CD8-positive, alpha-beta memory T cell (primary cell): Measurements from ENCODE around the gene GPR171. TPM values are rescaled to one million over a fixed set of nuclear protein-coding genes. Genes with fewer than 3 reads are reported as not detected.
A peak's percentile ranks its signal among the peaks of the same experiment; 100 is the strongest.

Experiments
- CTCF ChIA-PET: fragments of 350-600 bp; sonication (Branson Sonifier 250); formaldehyde crosslinking; loops from one replicate; lab custom pipeline; 2021; ENCODE audit warnings: antibody characterized with exemption; lab: Charles Lee
- POLR2A ChIA-PET: fragments of 350-600 bp; sonication (Branson Sonifier 250); formaldehyde crosslinking; loops from one replicate; lab custom pipeline; 2021; ENCODE audit warnings: antibody characterized with exemption; lab: Charles Lee
- DNase-seq, 5 donors: peaks; one replicate each; pipeline versions ENCODE4 v3.0.0 to v3.0.0-alpha.2; 2020 to 2022; ENCODE audit warnings: mixed read lengths in 1 of 5
- H3K27ac ChIP-seq: one replicate; pipeline ENCODE4 v1.7.0; 2013; ENCODE audit warnings: low read depth, mild to moderate bottlenecking, low read length, moderate library complexity
- H3K27me3 ChIP-seq: 2 replicates; pipeline ENCODE4 v1.7.0; 2013; ENCODE audit warnings: low read length, mild to moderate bottlenecking; ENCODE audit not compliant: insufficient read depth, poor library complexity, severe bottlenecking
- H3K36me3 ChIP-seq: 2 replicates; pipeline ENCODE4 v1.7.0; 2013; ENCODE audit warnings: mild to moderate bottlenecking, low read length, moderate library complexity; ENCODE audit not compliant: insufficient read depth
- H3K4me1 ChIP-seq: 2 replicates; pipeline ENCODE4 v1.7.0; 2013; ENCODE audit warnings: mild to moderate bottlenecking, low read length, moderate library complexity; ENCODE audit not compliant: insufficient read depth
- H3K4me3 ChIP-seq: 2 replicates; pipeline ENCODE4 v1.7.0; 2013; ENCODE audit warnings: mild to moderate bottlenecking, low read length
- H3K9me3 ChIP-seq: 2 replicates; pipeline ENCODE4 v1.7.0; 2013; ENCODE audit warnings: mild to moderate bottlenecking, low read length
- H3K27ac Mint-ChIP-seq, 8 donors: one replicate each; pipeline ENCODE4 v1.8.0; 2020 to 2021; ENCODE audit warnings: mixed read lengths in 8 of 8, mild to moderate bottlenecking in 6 of 8, inconsistent platforms in 3 of 8, moderate library complexity in 3 of 8
- H3K27me3 Mint-ChIP-seq, 2 donors: one replicate each; pipeline ENCODE4 v1.8.0; 2020 to 2021; ENCODE audit warnings: mixed read lengths in 2 of 2, mild to moderate bottlenecking in 1 of 2, moderate library complexity in 1 of 2
- H3K36me3 Mint-ChIP-seq, 3 donors: one replicate each; pipeline ENCODE4 v1.8.0; 2020 to 2021; ENCODE audit warnings: mixed read lengths in 3 of 3, inconsistent platforms in 1 of 3, mild to moderate bottlenecking in 1 of 3
- H3K4me1 Mint-ChIP-seq, 3 donors: one replicate each; pipeline ENCODE4 v1.8.0; 2020 to 2021; ENCODE audit warnings: mixed read lengths in 3 of 3, inconsistent platforms in 1 of 3, mild to moderate bottlenecking in 1 of 3
- H3K4me3 Mint-ChIP-seq, 7 donors: one replicate each; pipeline ENCODE4 v1.8.0; 2020 to 2021; ENCODE audit warnings: mixed read lengths in 7 of 7, mild to moderate bottlenecking in 6 of 7, moderate library complexity in 4 of 7, inconsistent platforms in 2 of 7
- H3K9me3 Mint-ChIP-seq, 5 donors: one replicate each; pipeline ENCODE4 v1.8.0; 2020 to 2022; ENCODE audit warnings: mixed read lengths in 5 of 5, mild to moderate bottlenecking in 3 of 5, moderate library complexity in 2 of 5, inconsistent platforms in 1 of 5
- polyA plus RNA-seq: library from polyadenylated mRNA; unstranded; fragments of 300-500 nt; fragmentation: Illumina TruSeq; gene quantifications from one replicate; pipeline ENCODE4 v1.2.3, GENCODE V29; 2021
- total RNA-seq, 2 experiments: library from RNA; stranded (reverse); gene quantifications; one replicate each; pipeline ENCODE4 v1.2.3, GENCODE V29; 2021

GPR171 gene
- total and polyA plus RNA-seq, 3 experiments from 2014 or later: 179 to 264 (median 188) TPM

- Histone ChIP-seq H3K4me3 (no peak overlapping the region), H3K27ac (no peak overlapping the region), H3K27me3 (no peaks in the 10 kb centered on the region), H3K36me3 (no peaks in the 10 kb centered on the region), H3K4me1 (peaks cover 7% of the 10 kb centered on the region), H3K9me3 (no peaks in the 10 kb centered on the region)
- H3K9me3 Mint-ChIP-seq: no peaks in the 10 kb centered on the region
- H3K4me3 Mint-ChIP-seq: no peak overlapping the region
- CTCF ChIA-PET: no interaction called here
- DNase-seq: no peak
- POLR2A ChIA-PET: no interaction called here
- peaks cover 2 to 10% of the 10 kb centered on the region in 2 donors for H3K27me3 Mint-ChIP-seq
- H3K36me3 Mint-ChIP-seq: no peaks in the 10 kb centered on the region
- H3K4me1 Mint-ChIP-seq: peaks cover 9 to 18% (median 17%) of the 10 kb centered on the region in 3 donors
- H3K27ac Mint-ChIP-seq: peak overlapping the region in 1 of 8 donors; percentile 38
Measured at GRCh38 chr3:151165226-151165625, 37.8 kb downstream of the GPR171 start.

DNA sequence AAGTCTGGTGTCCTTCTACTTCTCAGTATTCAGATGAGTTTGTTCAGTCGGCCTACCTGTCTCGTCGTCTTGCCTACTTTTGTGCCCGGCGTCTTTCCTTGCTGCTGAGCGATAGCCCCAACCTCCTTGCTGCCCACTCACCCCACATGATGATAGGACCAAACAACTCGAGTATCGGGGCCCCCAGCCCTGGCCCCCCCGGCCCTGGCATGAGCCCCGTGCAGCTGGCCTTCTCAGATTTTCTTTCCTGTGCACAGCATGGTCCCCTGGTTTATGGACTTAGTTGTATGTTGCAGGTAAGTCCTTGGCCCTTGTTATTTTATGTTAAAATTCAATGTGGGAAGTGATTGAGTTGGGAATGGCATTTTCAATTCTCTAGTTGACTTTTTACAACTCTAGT lies 43.2 kb downstream of the GPR171 start:
- Histone ChIP-seq H3K4me1 (no peaks in the 10 kb centered on the region), H3K27ac (no peak overlapping the region), H3K36me3 (no peaks in the 10 kb centered on the region), H3K4me3 (no peak overlapping the region), H3K27me3 (no peaks in the 10 kb centered on the region), H3K9me3 (no peaks in the 10 kb centered on the region)
- Mint-ChIP-seq H3K27me3 (peaks cover 2 to 25% of the 10 kb centered on the region in 2 donors), H3K9me3 (no peaks in the 10 kb centered on the region), H3K4me3 (no peak overlapping the region), H3K36me3 (no peaks in the 10 kb centered on the region), H3K4me1 (peaks cover 0 to 4% (median 0%) of the 10 kb centered on the region in 3 donors), H3K27ac (no peak overlapping the region)
- ChIA-PET CTCF (interaction anchor here (0.9 to 1.3 kb wide), 3 partner anchors 58 to 125 kb away, joined by 3 to 4 read pairs (median 3); no protein-coding TSS in a partner anchor), POLR2A (no interaction called here)
- DNase-seq: no peak

DNA sequence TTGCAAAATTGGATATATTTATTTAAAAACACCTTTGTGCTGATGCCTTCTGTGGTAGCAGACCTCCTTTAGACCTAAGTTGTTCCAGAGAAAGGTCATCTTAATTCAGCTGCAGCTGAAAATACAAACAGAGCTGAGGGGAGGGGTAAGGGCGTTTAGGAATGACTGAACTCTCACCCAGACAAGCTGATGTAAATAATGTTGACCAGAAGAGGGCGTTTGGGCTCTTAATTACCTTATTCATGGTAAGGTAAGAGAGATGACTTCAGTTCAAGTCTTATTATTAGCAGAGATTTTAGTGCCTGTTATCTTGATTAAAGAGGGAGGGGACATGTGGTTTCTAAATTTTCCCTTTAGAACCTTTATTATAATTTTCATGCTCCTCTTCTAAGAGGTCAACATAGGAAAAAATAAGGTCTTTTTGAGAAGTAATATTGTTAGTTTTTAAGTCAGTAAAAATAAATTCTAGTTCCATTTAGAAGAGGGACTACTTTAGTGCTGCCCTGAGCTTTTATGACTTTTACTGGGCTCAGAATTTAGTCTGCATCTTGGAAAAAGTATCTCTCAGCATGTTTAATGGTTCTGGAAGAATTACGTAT lies 46.3 kb downstream of the GPR171 start:
- H3K4me3 ChIP-seq: no peak overlapping the region
- H3K4me1 ChIP-seq: no peaks in the 10 kb centered on the region
- H3K27me3 Mint-ChIP-seq: peaks cover 1 to 24% of the 10 kb centered on the region in 2 donors
- H3K4me3 Mint-ChIP-seq: no peak overlapping the region
- H3K27me3 ChIP-seq: no peaks in the 10 kb centered on the region
- H3K27ac ChIP-seq: no peak overlapping the region
- H3K36me3 Mint-ChIP-seq: no peaks in the 10 kb centered on the region
- POLR2A ChIA-PET: no interaction called here
- no peaks in the 10 kb centered on the region for H3K9me3 ChIP-seq
- peaks cover 0 to 4% (median 0%) of the 10 kb centered on the region in 3 donors for H3K4me1 Mint-ChIP-seq
- H3K27ac Mint-ChIP-seq: no peak overlapping the region
- DNase-seq: peak in 2 of 5 donors; percentile 32 to 42
- no peaks in the 10 kb centered on the region for H3K9me3 Mint-ChIP-seq
- H3K36me3 ChIP-seq: no peaks in the 10 kb centered on the region
- CTCF ChIA-PET: interaction anchor here (0.8 to 1.3 kb wide), 11 partner anchors 9 to 435 kb away, joined by 3 to 6 read pairs (median 3); no protein-coding TSS in a partner anchor

DNA sequence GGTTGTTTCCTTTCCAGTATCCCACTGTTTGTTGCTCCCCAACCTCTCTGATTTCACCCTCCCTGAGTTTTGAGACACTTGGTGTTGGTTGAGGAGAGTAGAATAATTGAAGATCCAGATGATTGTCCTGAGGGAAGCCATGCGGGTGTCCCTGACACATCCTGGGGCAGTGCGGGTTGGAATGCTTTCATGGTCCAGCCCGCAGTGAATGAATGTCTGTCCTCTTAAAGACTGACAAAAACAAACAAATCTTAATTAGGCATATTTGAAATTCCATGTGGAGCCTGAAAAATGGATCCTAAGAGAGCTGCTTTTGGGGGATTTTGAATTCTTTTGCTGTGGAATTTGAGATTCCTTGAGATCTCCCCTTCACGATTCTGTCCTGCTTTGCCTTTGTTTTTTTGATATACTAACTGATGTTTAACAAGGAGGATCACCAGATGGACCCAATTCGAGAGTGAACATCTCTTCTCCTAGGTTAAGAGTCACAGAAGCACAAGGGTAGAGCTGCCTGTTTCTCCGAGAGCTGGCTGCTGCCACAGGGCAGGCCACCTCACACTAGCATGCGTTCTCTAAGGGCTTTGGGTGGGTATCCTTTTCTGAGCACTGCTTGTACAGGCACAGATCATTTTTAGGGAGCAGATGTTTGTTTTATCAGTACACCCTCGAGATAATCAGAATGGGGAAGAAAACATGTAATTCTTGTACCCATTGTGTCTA lies 47.4 kb downstream of the GPR171 start:
- Histone ChIP-seq H3K4me3 (no peak overlapping the region), H3K27me3 (no peaks in the 10 kb centered on the region), H3K9me3 (no peaks in the 10 kb centered on the region), H3K4me1 (no peaks in the 10 kb centered on the region), H3K27ac (no peak overlapping the region), H3K36me3 (no peaks in the 10 kb centered on the region)
- DNase-seq: no peak
- ChIA-PET POLR2A (no interaction called here), CTCF (interaction anchor here (0.8 to 1.2 kb wide), 4 partner anchors 8 to 434 kb away, joined by 3 to 6 read pairs (median 4); no protein-coding TSS in a partner anchor)
- Mint-ChIP-seq H3K27me3 (peaks cover 1 to 22% of the 10 kb centered on the region in 2 donors), H3K9me3 (no peaks in the 10 kb centered on the region), H3K27ac (peak overlapping the region in 1 of 8 donors; percentile 30), H3K36me3 (no peaks in the 10 kb centered on the region), H3K4me1 (peaks cover 0 to 4% (median 0%) of the 10 kb centered on the region in 3 donors), H3K4me3 (no peak overlapping the region)

DNA sequence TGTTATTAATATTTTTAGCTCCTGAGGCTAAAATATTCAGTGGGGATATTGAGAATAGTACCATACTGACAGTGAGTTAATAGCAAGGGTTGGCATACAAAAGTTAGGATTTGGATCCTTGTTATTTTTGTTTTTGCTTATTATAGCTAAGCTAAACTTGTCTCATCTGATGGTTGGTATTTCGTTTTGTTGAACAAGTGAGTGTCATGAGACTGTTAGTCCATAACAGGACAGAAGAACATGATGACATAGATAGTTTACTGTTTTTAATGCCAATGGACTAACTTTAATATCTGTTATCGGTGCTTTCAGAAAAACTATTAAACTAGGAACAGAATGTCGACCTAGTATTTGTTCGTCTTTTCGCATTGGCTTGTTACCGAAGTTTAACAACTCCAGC lies 48.5 kb downstream of the GPR171 start:
- Mint-ChIP-seq H3K4me1 (peaks cover 0 to 4% (median 0%) of the 10 kb centered on the region in 3 donors), H3K9me3 (no peaks in the 10 kb centered on the region), H3K27ac (no peak overlapping the region), H3K36me3 (no peaks in the 10 kb centered on the region), H3K27me3 (peaks cover 1 to 29% of the 10 kb centered on the region in 2 donors), H3K4me3 (no peak overlapping the region)
- Histone ChIP-seq H3K27ac (no peak overlapping the region), H3K27me3 (no peaks in the 10 kb centered on the region), H3K9me3 (no peaks in the 10 kb centered on the region), H3K36me3 (no peaks in the 10 kb centered on the region), H3K4me3 (no peak overlapping the region), H3K4me1 (no peaks in the 10 kb centered on the region)
- ChIA-PET POLR2A (no interaction called here), CTCF (interaction anchor here (1.1 to 2.9 kb wide), 3 partner anchors 14 to 388 kb away, joined by 4 to 10 read pairs (median 5); no protein-coding TSS in a partner anchor)
- no peak for DNase-seq

- ChIA-PET CTCF (interaction anchor here (0.9 to 2.9 kb wide), 4 partner anchors 11 to 365 kb away, joined by 3 to 10 read pairs (median 4); no protein-coding TSS in a partner anchor), POLR2A (no interaction called here)
Measured at GRCh38 chr3:151152455-151153079, 50.4 kb downstream of the GPR171 start.

More at GRCh38 chr3:151152455-151153079, 50.4 kb downstream of the GPR171 start:
- H3K27ac Mint-ChIP-seq: no peak overlapping the region
- Histone ChIP-seq H3K4me3 (no peak overlapping the region), H3K27me3 (no peaks in the 10 kb centered on the region), H3K4me1 (no peaks in the 10 kb centered on the region), H3K36me3 (no peaks in the 10 kb centered on the region), H3K9me3 (no peaks in the 10 kb centered on the region), H3K27ac (no peak overlapping the region)
- H3K36me3 Mint-ChIP-seq: no peaks in the 10 kb centered on the region
- peaks cover 0 to 4% (median 0%) of the 10 kb centered on the region in 3 donors for H3K4me1 Mint-ChIP-seq
- H3K9me3 Mint-ChIP-seq: no peaks in the 10 kb centered on the region
- peaks cover 1 to 34% of the 10 kb centered on the region in 2 donors for H3K27me3 Mint-ChIP-seq
- no peak overlapping the region for H3K4me3 Mint-ChIP-seq
- DNase-seq: no peak
